Activated naive CD4-positive, alpha-beta T cell treated with Interleukin-2 at 50 U/mL for 16 hours (primary cell): ENCODE data around the gene CCDC159.

Experiments
- DNase-seq: peaks from one replicate; pipeline ENCODE4 v3.0.0-alpha.2; 2020

The CCDC159 gene

DNA sequence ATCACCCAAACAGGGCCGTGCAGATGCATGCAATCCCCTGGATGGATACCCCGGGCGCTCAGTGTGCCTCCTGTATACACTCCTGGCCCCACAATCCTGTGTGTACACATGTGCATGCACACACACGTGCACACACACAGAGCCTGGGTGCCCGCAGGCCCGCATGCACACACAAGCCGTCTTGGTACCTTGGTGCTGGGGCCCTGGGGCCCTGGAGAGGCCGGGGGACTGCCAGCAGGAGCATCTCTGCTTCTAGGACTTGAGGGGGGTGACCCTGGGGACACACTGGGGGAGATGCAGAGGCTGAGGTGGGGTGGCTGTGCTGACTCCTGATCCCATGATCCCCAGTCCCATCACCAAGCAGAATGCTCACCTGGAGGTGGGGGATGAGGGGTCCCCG lies 53.3 kb downstream of the CCDC159 start:
- DNase-seq, result no peak

DNA sequence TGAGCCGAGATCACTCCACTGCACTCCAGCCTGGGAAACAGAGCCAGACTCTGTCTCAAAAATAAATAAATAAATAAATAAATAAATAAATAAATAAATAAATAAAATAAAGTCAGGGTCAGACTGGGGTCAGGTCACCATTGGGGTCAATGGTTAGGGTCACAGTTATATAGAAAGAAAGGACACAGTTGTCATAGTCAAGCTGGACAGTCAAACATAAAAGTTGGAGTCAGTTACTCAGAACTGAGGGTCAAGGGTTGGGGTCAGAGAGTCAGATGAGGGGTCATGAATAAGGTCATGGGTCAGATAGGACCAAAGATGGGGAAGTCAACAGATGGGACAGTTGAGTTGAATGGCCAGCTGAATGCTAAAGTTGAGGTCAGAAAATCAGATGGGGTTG lies 54.5 kb downstream of the CCDC159 start:
- DNase-seq, result no peak

DNA sequence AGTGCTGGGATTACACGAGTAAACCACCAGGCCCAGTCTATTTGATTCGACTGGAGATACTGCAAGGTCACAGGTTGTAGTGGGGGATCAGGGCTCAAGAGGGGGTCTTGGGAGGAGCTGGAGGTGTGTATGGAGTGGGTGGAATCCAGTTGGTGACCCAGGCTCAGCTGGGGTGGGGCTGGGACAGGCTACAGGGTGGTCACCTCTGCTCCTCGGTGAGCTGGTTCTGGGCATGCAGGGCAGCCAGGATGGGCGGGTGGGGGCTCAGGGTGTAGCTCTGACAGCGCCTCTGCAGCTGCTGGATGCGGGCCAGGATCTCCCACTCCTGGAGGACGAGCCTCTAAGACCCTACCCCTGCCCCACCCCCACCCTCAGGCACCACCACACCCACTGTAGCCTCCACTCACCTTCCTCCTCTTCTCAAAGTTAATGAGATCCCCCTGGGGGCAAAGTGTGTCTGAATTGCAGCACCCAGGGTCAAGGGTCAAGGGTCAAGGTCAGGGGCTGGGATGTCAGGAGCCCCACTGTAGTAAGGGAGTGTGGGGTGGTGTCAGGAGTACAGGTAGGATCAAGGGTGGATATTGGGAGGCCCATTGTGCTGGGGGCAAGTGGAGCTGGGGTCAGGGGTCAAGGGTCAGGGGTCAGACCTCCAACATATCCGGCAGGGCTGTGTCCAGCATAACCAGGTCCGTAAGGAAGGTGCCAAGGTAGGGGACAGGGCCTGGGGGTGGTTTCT lies 55.7 kb downstream of the CCDC159 start:
- no peak for DNase-seq
